GM23248 (cell line): Measurements from ENCODE around the gene ZFYVE19.

ENCODE experiments used
- EZH2 ChIP-seq: fragments of 200-600 bp; sonication (generic); IDR thresholded peaks from 2 replicates; pipeline ENCODE4 v1.6.1; 2018; ENCODE audit warnings: antibody characterized with exemption, mild to moderate bottlenecking; ENCODE audit not compliant: insufficient read depth, poor library complexity, severe bottlenecking
- EZH2phosphoT487 ChIP-seq: fragments of 200-600 bp; sonication (generic); IDR thresholded peaks from 2 replicates; pipeline ENCODE4 v1.6.1; 2018; ENCODE audit warnings: antibody characterized with exemption, moderate library complexity, mild to moderate bottlenecking, low read depth; ENCODE audit not compliant: insufficient read depth

DNA sequence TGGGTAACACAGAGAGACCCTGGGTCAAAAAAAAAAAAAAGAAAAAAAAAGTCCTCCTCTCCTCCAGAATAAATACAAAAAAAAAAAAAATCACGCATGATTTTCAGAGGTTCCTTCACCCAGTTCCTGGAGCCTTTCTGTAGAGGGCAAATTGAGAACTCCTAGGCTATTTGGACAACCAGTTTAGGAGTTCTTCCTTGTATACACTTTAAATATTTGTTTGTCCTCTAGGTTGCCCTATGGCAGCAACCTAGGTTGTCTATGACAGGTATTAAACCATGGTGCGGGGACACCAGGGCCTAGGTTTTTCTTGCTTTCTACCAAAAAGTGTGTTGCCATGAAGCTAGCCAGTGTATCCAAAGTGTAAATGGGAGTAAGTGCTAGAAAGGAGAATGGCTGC, 3.8 kb upstream of the ZFYVE19 start:
- TF ChIP-seq EZH2 (no peak), EZH2phosphoT487 (no peak)
